ENCODE results near the gene CACNA1C.

Gene CACNA1C

DNA sequence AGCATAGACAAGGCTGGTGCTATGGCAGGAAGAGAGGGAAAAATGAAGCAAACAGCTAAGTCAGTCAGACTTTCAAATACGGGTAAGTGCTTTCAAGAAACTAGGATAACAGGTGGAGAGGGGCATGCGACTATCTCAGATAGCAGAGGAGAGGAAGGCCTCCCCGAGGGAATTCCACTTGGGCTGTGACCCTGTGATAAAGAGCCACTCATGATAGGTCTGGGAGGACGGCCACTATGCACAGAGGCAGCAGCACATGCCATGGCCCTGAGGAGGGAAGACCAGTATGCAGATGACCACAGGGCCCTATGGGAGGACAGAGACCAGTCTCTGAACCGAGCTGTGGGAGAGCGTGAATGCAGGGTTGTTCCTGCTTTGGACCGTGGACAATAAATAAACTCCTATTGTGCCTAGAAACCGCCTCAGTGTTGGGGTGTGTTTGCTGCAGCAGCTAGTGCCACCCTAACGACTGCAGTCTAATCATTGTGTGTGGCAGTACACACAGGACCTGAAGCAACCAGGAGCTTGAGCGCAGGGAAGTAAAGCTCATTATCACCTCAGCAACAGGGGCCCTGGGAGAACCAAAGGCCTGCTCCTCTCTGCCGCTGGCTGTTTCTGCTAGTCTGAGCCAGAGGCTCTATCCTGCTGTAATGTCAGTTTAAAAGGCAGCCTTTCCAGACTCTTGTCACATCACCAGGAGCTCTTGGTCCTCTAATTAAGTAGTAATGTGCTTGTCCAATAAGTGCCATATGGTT is 119.1 kb downstream of the CACNA1C start:
- no peak for DNase-seq (ENCODE audit: low spot score)

DNA sequence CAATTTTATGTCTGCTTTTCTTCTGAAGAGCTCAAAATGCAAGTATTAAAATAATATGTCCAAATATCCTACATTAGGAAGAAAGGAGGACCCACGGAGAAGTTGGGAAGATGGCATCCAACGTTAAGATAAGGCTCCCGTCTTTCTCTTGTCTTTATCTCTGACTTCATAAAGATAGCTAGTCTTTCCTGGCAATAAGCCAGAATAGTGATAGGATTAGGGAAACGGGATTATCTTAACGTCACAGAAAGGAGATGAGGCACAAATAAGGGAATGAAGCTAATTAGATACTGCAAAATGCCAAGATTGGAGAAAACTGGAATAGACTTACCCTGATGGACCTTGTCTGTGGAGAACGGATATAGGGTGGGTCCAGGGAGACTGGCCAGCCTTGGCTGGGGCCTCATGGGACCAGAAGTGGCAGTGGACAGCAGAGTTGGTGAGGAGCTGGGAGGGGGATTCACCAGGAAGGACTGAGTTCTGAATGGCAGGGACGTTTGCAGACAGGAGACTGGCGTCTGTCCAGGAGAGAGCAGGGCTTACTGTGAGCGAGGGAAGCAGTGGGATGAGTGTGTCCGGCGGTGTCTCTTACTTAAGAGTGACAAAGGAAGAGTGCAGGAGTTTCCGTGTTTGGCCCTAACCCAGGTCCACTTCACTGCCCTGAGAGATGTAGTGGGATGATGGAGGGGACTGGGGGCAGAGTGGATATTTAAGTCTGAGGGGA is 119.9 kb downstream of the CACNA1C start:
- DNase-seq (ENCODE audit: low spot score), result no peak

DNA sequence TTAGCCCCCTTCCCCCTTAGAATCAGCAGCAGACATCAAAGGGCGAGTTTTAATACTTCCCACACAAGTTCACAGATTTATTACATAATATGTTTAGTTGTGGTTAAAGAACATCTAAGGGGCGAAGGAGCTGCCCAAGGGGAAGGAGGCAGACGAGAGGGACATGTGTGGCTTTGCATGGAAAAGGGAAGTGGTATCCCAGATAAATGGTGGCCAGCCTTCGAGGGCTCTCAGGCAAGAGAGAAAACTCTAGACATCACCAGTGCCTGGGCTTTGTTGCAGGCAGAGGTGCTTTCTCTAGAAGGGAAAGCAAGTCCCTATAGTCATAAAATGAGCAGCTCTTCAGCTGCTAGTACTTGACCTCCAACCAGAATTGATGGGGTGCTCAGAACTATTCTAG is 121.2 kb downstream of the CACNA1C start:
- no peak for DNase-seq (ENCODE audit: low spot score)

- DNase-seq (ENCODE audit: low spot score), result no peak
Measured at GRCh38 chr12:2177003-2177402, 124.2 kb downstream of the CACNA1C start.

DNA sequence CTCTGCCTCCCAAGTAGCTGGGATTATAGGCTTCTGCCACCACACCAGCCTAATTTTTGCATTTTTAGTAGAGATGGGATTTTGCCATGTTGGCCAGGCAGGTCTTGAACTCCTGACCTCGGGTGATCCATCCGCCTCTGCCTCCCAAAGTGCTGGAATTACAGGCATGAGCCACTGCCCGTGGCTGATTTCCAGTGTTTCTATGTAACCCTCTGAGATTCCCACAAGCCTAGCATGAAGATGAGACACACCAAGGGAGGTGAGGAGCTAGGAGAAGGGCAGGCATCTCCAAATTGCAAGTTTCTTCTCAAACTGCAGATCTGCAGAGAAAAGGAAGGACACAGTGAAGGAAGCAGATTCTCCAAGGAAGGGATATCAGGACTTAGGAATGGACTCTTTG is 125.0 kb downstream of the CACNA1C start:
- no peak for DNase-seq (ENCODE audit: low spot score)

- DNase-seq (ENCODE audit: low spot score), result no peak
Measured at GRCh38 chr12:2179058-2179457, 126.3 kb downstream of the CACNA1C start.

DNA sequence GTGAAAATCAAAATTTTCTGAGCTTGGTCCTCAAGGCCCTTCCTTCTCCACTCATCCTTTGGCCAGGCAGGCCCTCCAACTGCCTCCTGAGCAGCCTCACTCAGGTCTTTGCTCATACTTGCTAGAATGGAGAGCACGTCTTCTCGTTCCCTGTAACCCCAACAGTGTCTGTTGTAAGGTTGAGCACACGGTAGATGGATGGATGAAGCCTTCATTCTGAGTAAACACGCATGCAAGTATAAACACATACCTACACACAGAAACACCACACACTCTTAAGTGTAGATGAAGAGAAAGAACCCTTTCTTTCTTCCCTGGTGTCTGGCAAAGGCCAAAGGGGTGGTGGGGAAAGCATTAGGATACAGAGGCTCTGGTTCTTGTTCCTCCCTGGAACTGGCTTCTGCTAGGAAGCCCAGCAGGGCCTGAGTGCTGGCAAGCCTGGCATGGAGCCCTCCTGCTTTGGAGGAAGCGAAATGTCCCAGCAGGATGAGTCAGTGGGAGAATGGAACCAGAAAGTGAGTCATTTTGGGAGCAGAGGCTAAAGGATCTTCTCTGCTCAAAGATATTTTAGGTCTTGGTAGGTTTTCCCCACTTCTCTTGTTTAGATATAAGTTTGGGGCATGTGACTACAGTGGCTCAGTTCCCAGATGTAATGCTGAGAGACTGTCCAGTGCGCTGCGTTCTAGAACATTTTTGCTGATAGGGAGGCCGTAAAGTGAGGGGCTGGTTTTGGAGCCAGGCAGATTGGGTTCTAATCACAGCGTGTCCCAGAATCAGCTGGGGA is 127.4 kb downstream of the CACNA1C start:
- DNase-seq (ENCODE audit: low spot score), result no peak

DNA sequence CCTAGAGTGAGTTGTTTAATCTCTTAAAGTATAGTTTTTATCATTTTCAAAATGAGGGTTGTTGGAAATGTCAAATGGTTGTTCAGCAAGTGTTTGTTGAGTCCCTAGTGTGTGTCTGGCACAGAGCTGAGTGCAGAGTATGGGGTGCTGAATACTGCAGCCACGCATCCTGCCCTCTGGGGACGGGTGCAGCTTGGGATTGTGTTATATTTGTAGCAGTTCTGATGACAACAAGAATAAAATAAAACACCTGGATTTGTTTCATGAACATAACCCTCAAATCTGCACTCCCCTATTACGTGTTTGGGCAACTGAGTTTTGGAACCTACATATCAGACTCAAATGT is 127.9 kb downstream of the CACNA1C start:
- DNase-seq (ENCODE audit: low spot score), result no peak

- peak; percentile 40 for DNase-seq (ENCODE audit: low spot score)
Measured at GRCh38 chr12:2183556-2184541, 131.1 kb downstream of the CACNA1C start.

- no peak for DNase-seq (ENCODE audit: low spot score)
Measured at GRCh38 chr12:2185751-2186341, 133.1 kb downstream of the CACNA1C start.

DNA sequence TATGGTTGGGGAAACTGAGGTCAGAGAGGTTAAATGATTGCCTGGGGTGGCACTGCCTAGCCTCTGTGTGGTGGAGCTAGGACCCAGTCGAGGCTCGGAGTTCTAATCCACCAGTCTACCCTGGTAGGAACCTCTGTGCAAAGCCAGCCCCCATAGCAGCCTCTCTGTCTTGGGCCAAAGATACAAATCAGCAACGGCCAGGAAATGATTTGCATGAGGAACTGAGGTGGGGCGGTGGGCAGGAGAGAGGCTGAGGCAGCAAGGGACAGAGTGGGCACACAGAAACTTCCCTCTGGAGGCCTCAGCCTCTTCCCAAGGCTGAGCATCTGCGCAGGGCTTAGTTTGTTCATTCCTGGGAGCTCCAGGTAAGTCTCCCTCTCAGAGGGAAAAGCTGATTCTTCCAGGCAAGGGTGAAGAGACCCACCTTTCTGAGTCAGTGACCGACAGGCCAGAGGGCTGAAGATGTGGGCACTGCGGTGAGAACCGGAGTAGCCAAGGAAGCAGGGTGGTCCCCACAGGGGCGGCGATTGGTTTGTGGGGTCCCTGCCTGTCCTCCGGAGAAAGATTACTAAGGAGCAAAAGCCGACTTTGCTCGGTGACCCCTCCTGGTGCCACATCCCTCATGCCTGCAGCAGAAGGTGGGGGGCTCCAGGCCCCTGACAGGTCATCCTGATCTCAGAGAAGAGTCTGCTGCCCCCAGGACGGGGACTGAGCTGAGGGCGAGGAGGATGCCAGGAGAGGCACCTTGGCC is 134.6 kb downstream of the CACNA1C start:
- DNase-seq (ENCODE audit: low spot score), result no peak

DNA sequence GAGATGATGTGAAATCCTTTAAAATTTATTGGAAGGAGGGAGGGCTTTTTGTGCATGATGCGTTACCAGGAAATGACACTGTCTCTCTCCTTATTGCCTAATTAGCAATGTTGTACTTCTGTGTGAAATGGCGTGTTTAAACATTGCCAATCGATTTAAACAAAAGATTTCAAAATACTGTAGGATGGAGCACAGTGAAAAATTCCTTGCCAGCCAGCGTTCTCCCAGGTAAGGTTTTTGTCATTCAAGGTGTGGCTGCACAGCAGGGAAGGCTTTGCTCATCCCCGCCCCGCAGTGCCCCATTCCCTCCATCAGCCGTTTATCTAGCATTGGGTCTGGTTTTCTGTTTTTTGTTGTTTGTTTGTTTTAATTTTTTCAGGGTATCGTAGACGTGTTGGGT is 137.3 kb downstream of the CACNA1C start:
- peak; percentile 41 for DNase-seq (ENCODE audit: low spot score)

DNA sequence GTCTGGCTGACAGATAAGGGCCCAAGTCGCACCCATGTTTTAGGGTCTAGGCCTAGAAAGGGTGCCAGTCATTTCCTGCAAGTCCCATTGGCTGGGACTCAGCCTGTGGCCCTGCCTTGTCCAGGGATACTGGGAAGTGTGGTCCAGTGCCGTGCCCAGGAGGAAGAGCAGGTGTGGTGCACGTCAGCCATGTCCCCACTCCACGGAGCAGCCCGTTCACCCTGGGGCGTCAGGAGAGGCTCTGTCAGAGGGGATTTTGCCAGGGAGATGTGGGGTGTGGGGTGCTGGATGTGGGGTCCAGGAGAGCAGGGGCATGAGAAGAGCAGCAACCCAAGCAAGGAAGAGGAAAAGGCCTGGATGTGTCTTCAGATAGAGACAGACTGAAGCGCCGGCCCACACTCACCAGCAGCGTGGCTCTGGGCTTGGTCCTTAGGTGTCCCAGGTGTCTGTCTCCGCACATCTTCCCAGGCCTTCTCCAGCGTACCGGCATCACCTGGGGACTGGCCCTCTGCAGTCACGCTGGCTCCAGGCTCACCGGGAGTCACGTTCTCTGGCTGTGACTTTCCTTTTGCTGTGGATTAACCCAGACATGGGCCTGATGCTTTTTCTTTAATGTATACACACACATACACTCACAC is 138.2 kb downstream of the CACNA1C start:
- DNase-seq (ENCODE audit: low spot score), result no peak

DNA sequence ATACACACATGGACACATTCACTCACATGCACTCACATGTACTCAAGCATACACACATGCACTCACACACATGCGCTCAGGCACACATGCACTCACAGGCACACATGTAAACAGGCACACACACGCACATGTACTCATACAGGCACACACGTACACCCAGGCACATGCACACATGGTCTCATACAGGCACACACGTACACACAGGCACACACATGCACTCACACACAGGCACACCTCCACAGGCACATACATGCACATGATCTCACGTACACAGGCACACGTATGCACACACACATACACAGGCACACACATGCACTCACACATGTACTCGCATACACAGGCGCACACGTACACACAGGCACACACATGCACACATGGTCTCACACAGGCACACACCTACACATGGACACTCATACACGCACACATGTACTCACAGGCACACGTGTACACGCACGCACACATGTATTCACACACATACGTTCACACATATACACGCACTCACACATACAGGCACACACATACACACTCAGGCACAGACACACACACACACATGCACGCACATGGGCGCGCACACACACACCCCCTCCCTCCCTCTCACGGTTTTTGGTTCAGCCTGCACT is 138.9 kb downstream of the CACNA1C start:
- no peak for DNase-seq (ENCODE audit: low spot score)

DNA sequence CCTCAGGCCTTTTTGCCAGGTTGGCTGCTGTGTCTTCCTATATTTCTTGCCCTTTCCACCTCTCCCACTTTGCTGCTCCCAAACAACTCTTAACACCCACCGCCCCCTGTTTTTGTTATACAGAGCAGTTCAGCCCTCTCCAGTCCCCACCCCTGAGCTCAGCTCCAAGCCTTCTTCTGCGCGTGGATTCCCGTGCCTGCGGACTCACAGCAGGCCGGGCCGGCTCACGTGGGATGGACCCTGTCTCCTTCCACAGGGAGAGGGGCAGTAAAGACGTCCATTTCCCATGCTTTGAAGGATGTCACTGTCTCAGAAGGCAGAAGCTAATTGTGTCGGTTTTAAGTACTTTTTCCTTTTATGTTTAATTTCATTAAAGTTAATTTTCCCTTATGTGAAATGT is 139.4 kb downstream of the CACNA1C start:
- no peak for DNase-seq (ENCODE audit: low spot score)

GRCh38 chr12:2194060-2194459 is 141.3 kb downstream of the CACNA1C start:
- no peak for DNase-seq (ENCODE audit: low spot score)

- DNase-seq (ENCODE audit: low spot score), result no peak
Measured at GRCh38 chr12:2194571-2194970, 141.8 kb downstream of the CACNA1C start.

GRCh38 chr12:2195085-2195484 is 142.3 kb downstream of the CACNA1C start:
- no peak for DNase-seq (ENCODE audit: low spot score)

- DNase-seq (ENCODE audit: low spot score), result peak; percentile 67
Measured at GRCh38 chr12:2198005-2198501, 145.3 kb downstream of the CACNA1C start.
